Muscle of back (tissue), 11 donors: ENCODE results near the gene EPHB2. TPM values are rescaled to one million over a fixed set of nuclear protein-coding genes. Genes with fewer than 3 reads are reported as not detected.

ENCODE experiments used
- DNase-seq, 3 donors: peaks; one replicate each; pipeline versions ENCODE4 v3.0.0 to v3.0.0-alpha.2; 2013
- polyA plus RNA-seq, 10 donors: library from polyadenylated mRNA; unstranded; fragments of 120-200 nt; gene quantifications; one replicate each; pipeline ENCODE4 v1.2.1, GENCODE V29; 2013; ENCODE audit not compliant: insufficient read length in 10 of 10

Gene EPHB2
- polyA plus RNA-seq, 10 donors, result 15.9 to 26.2 (median 22.5) TPM

- DNase-seq, result no peak
Measured at GRCh38 chr1:22910986-22911651, 200.5 kb downstream of the EPHB2 start.

GRCh38 chr1:22912311-22912710 lies 201.7 kb downstream of the EPHB2 start:
- no peak for DNase-seq

- peak in 1 of 3 donors; percentile 46 for DNase-seq
Measured at GRCh38 chr1:22913421-22914141, 202.9 kb downstream of the EPHB2 start.

GRCh38 chr1:22914156-22914555 lies 203.5 kb downstream of the EPHB2 start:
- no peak for DNase-seq

GRCh38 chr1:22914633-22915217 lies 204.1 kb downstream of the EPHB2 start:
- DNase-seq, result no peak

- no peak for DNase-seq
Measured at GRCh38 chr1:22915231-22915630, 204.6 kb downstream of the EPHB2 start.

- no peak for DNase-seq
Measured at GRCh38 chr1:22915816-22916470, 205.3 kb downstream of the EPHB2 start.

GRCh38 chr1:22916471-22916820 lies 205.8 kb downstream of the EPHB2 start:
- DNase-seq, result peak; percentile 36 to 61 (median 36)

GRCh38 chr1:22917989-22918388 lies 207.3 kb downstream of the EPHB2 start:
- no peak for DNase-seq

- no peak for DNase-seq
Measured at GRCh38 chr1:22918644-22919043, 208.0 kb downstream of the EPHB2 start.

GRCh38 chr1:22919341-22920025 lies 208.8 kb downstream of the EPHB2 start:
- no peak for DNase-seq

- DNase-seq, result no peak
Measured at GRCh38 chr1:22920026-22920733, 209.5 kb downstream of the EPHB2 start.

GRCh38 chr1:22920734-22921451 lies 210.3 kb downstream of the EPHB2 start:
- no peak for DNase-seq

GRCh38 chr1:22921452-22922126 lies 210.9 kb downstream of the EPHB2 start:
- no peak for DNase-seq

- DNase-seq, result no peak
Measured at GRCh38 chr1:22922640-22923039, 212.0 kb downstream of the EPHB2 start.

- DNase-seq, result no peak
Measured at GRCh38 chr1:22925111-22925510, 214.5 kb downstream of the EPHB2 start.

- DNase-seq, result peak; percentile 21 to 69 (median 51)
Measured at GRCh38 chr1:22930240-22930912, 219.7 kb downstream of the EPHB2 start.

- DNase-seq, result no peak
Measured at GRCh38 chr1:22932803-22933470, 222.3 kb downstream of the EPHB2 start.

GRCh38 chr1:22935433-22935832 lies 224.8 kb downstream of the EPHB2 start:
- DNase-seq, result no peak
